A673 (cell line): Measurements from ENCODE around the gene CDH1. TPM values are rescaled to one million over a fixed set of nuclear protein-coding genes. Genes with fewer than 3 reads are reported as not detected.

Experiments
- BruUV-seq: library from RNA; stranded (reverse); fragments of 400-500 nt; replicated peaks from 2 replicates; lab custom pipeline; 2021; lab: Mats Ljungman, UMichigan
- CTCF ChIA-PET: fragments of 300-600 bp; sonication (Branson Sonifier 250); formaldehyde crosslinking; loops from one replicate; lab custom pipeline; 2022; ENCODE audit warnings: antibody characterized with exemption; lab: Charles Lee
- POLR2A ChIA-PET: fragments of 300-600 bp; sonication (Branson Sonifier 250); formaldehyde crosslinking; loops from one replicate; lab custom pipeline; 2022; ENCODE audit warnings: antibody characterized with exemption; ENCODE audit not compliant: low non-redundant PET; lab: Charles Lee
- DNase-seq: peaks from one replicate; pipeline ENCODE4 v3.0.0-alpha.2; 2015; ENCODE audit warnings: low spot score
- H3K27ac ChIP-seq: fragments of 200-600 bp; sonication (generic); 2 replicates; pipeline ENCODE4 v1.5.1; 2016; ENCODE audit warnings: mixed run types, low read depth, mild to moderate bottlenecking, mixed read lengths, antibody characterized with exemption, low read length; ENCODE audit not compliant: poor library complexity, severe bottlenecking
- H3K27me3 ChIP-seq: fragments of 200-600 bp; sonication (generic); replicated peaks from 2 replicates; pipeline ENCODE4 v1.6.1; 2017; ENCODE audit warnings: mixed run types, low read depth, mild to moderate bottlenecking, mixed read lengths, antibody characterized with exemption, low read length; ENCODE audit not compliant: insufficient read depth, poor library complexity
- H3K36me3 ChIP-seq: fragments of 200-600 bp; sonication (generic); 2 replicates; pipeline ENCODE4 v1.6.1; 2016; ENCODE audit warnings: mixed run types, mild to moderate bottlenecking, mixed read lengths, antibody characterized with exemption, low read length; ENCODE audit not compliant: insufficient read depth, poor library complexity, severe bottlenecking
- H3K4me1 ChIP-seq: fragments of 200-600 bp; sonication (generic); 2 replicates; pipeline ENCODE4 v1.6.1; 2017; ENCODE audit warnings: mixed run types, mild to moderate bottlenecking, mixed read lengths, antibody characterized with exemption, low read length; ENCODE audit not compliant: insufficient read depth, poor library complexity, severe bottlenecking
- H3K4me3 ChIP-seq: fragments of 200-600 bp; sonication (generic); 2 replicates; pipeline ENCODE4 v1.5.1; 2016; ENCODE audit warnings: low read depth, mixed run types, mild to moderate bottlenecking, mixed read lengths, low read length; ENCODE audit not compliant: poor library complexity, severe bottlenecking
- H3K9me3 ChIP-seq: fragments of 200-600 bp; sonication (generic); 2 replicates; pipeline ENCODE4 v1.6.1; 2016; ENCODE audit warnings: mixed run types, low read depth, mild to moderate bottlenecking, mixed read lengths, antibody characterized with exemption, low read length; ENCODE audit not compliant: poor library complexity, severe bottlenecking
- EZH2 ChIP-seq: fragments of 200-600 bp; sonication (generic); IDR thresholded peaks from 2 replicates; pipeline ENCODE4 v1.6.1; 2017; ENCODE audit warnings: borderline replicate concordance, low read depth, mild to moderate bottlenecking, mixed read lengths, antibody characterized with exemption, low read length; ENCODE audit not compliant: poor library complexity, severe bottlenecking
- intact Hi-C: fragments of 100-400 bp; cut with micrococcal nuclease; formaldehyde crosslinking; loops from one replicate; pipeline ENCODE4 v1.10.0; 2022; ENCODE audit not compliant: unreplicated experiment
- total RNA-seq: library from RNA; stranded (reverse); gene quantifications from 2 replicates; pipeline ENCODE4 v1.2.3, GENCODE V29; 2021
- TF ChIP-seq, protein P1 (sequence below): fragments of 300-800, 200-600 bp; sonication (generic); conservative IDR thresholded peaks from 2 replicates; pipeline ENCODE4 v1.5.1; 2017; ENCODE audit warnings: low read depth, mild to moderate bottlenecking, antibody characterized with exemption, low read length, moderate library complexity, mixed read lengths

CDH1 gene
- total RNA-seq, 1 experiment from 2014 or later = 0.06 TPM

DNA sequence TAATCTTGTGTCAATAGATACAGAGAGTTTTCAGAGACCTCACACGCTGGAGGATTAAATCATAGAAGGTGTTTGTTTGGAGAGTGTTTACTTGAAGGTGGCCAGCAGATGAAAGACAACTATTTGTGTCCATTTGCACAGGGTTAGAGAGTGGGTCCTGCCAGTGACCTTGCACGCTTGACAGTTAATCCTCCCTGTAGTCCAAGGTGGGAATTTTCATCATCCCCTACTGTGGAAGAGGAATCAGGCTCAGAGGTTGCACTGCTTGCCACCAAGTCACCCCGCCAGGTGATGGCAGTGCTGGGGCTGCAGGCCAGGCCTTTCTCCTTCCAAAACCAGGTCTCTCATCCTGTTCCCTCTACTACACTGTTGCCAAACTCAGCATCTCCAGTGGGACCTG is 12.3 kb downstream of the CDH1 start:
- DNase-seq = no peak
- ChIA-PET CTCF (no interaction called here), POLR2A (no interaction called here)
- H3K4me3 ChIP-seq = no peak overlapping the region
- H3K27me3 ChIP-seq = no peaks in the 10 kb centered on the region
- no peaks in the 10 kb centered on the region for H3K4me1 ChIP-seq
- intact Hi-C loops = no loop called here
- H3K27ac ChIP-seq = no peak overlapping the region
- no peak for TF ChIP-seq EZH2
- TF ChIP-seq, protein P1, sequence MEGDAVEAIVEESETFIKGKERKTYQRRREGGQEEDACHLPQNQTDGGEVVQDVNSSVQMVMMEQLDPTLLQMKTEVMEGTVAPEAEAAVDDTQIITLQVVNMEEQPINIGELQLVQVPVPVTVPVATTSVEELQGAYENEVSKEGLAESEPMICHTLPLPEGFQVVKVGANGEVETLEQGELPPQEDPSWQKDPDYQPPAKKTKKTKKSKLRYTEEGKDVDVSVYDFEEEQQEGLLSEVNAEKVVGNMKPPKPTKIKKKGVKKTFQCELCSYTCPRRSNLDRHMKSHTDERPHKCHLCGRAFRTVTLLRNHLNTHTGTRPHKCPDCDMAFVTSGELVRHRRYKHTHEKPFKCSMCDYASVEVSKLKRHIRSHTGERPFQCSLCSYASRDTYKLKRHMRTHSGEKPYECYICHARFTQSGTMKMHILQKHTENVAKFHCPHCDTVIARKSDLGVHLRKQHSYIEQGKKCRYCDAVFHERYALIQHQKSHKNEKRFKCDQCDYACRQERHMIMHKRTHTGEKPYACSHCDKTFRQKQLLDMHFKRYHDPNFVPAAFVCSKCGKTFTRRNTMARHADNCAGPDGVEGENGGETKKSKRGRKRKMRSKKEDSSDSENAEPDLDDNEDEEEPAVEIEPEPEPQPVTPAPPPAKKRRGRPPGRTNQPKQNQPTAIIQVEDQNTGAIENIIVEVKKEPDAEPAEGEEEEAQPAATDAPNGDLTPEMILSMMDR = no peak
- H3K9me3 ChIP-seq = no peaks in the 10 kb centered on the region
- BruUV-seq = no TSS peak
- H3K36me3 ChIP-seq = no peaks in the 10 kb centered on the region

DNA sequence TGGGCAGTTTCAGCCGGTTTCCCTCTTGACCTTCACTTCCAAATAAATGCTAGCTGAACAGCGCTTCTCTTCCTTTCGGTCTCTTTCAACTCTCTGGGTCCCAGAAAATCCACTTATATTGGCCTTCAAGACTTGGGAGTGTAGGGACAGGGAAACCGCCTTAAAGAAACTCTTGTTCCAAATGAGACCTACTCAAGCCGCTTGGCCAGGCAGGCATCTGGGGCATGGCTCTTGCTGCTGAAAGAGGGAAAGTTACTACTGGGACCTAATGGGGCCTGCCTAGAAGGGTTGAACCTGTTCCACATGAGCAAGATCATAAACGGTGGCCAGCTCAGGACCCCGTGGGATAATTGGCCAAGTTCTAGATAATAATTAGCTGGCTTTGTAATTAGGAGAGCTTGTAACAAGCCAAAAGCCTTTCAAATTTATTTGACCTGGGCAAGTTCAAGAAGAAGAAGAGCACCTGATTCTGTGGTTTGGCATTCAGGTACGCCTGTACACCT is 13.2 kb downstream of the CDH1 start:
- no TSS peak for BruUV-seq
- ChIA-PET POLR2A (no interaction called here), CTCF (no interaction called here)
- TF ChIP-seq, protein P1 = no peak
- TF ChIP-seq EZH2 = no peak
- no peak for DNase-seq
- no peaks in the 10 kb centered on the region for H3K9me3 ChIP-seq
- no peaks in the 10 kb centered on the region for H3K27me3 ChIP-seq
- no peaks in the 10 kb centered on the region for H3K36me3 ChIP-seq
- intact Hi-C loops = no loop called here
- H3K27ac ChIP-seq = no peak overlapping the region
- no peak overlapping the region for H3K4me3 ChIP-seq
- no peaks in the 10 kb centered on the region for H3K4me1 ChIP-seq

DNA sequence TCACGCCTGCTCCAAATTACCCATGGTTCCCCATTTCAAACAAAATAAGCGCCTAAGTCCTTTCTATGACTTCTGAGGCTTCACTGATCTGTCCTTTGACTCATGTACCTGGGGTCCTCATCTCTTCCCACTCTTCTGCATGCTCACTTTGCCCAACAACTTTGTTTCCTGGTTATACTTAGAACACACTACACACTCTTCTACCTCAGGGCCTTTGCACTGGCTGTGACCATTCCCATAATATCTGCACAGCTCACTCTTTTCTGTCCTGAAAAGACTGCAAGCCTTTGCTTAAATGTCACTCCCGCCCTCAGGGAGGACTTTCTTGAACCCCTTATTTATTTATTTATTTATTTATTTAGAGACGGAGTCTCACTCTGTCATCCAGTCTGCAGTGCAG is 14.1 kb downstream of the CDH1 start:
- BruUV-seq = no TSS peak
- ChIA-PET POLR2A (no interaction called here), CTCF (no interaction called here)
- intact Hi-C loops = no loop called here
- Histone ChIP-seq H3K27ac (no peak overlapping the region), H3K4me1 (no peaks in the 10 kb centered on the region), H3K27me3 (no peaks in the 10 kb centered on the region), H3K4me3 (no peak overlapping the region), H3K9me3 (no peaks in the 10 kb centered on the region), H3K36me3 (no peaks in the 10 kb centered on the region)
- DNase-seq = no peak
- TF ChIP-seq EZH2 = no peak
- TF ChIP-seq, protein P1 = no peak
